Ishikawa (cell line): ENCODE measurements around the gene RAB44.

Source experiments
- CEBPB ChIP-seq: IDR thresholded peaks from 2 replicates; pipeline ENCODE4 v1.6.1; 2012
- CREB1 ChIP-seq: IDR thresholded peaks from 2 replicates; pipeline ENCODE4 v1.6.1; 2012; ENCODE audit warnings: low read depth
- EGR1 ChIP-seq: IDR thresholded peaks from 2 replicates; pipeline ENCODE4 v1.6.1; 2012
- EP300 ChIP-seq: IDR thresholded peaks from 2 replicates; pipeline ENCODE4 v1.6.1; 2012; ENCODE audit warnings: borderline replicate concordance
- FOXM1 ChIP-seq: IDR thresholded peaks from 2 replicates; pipeline ENCODE4 v1.6.1; 2012; ENCODE audit warnings: low read depth, borderline replicate concordance
- NFIC ChIP-seq: IDR thresholded peaks from 2 replicates; pipeline ENCODE4 v1.6.1; 2012
- RAD21 ChIP-seq: IDR thresholded peaks from 2 replicates; pipeline ENCODE4 v1.6.1; 2012; ENCODE audit warnings: low read depth
- TAF1 ChIP-seq: IDR thresholded peaks from 2 replicates; pipeline ENCODE4 v1.6.1; 2012; ENCODE audit warnings: low read depth, mild to moderate bottlenecking
- TCF12 ChIP-seq: IDR thresholded peaks from 2 replicates; pipeline ENCODE4 v1.6.1; 2012; ENCODE audit warnings: low read depth
- YY1 ChIP-seq: IDR thresholded peaks from 2 replicates; pipeline ENCODE4 v1.6.1; 2012; ENCODE audit warnings: low read depth
- ZBTB7A ChIP-seq: IDR thresholded peaks from 2 replicates; pipeline ENCODE4 v1.6.1; 2012; ENCODE audit warnings: low read depth
- TF ChIP-seq, protein P1 (sequence below): IDR thresholded peaks from 2 replicates; pipeline ENCODE4 v1.6.1; 2012; ENCODE audit warnings: low read depth, mild to moderate bottlenecking
- TF ChIP-seq, protein P2 (sequence below): IDR thresholded peaks from 2 replicates; pipeline ENCODE4 v1.6.1; 2012
- TF ChIP-seq, protein P3 (sequence below): IDR thresholded peaks from 2 replicates; pipeline ENCODE4 v1.6.1; 2012

DNA sequence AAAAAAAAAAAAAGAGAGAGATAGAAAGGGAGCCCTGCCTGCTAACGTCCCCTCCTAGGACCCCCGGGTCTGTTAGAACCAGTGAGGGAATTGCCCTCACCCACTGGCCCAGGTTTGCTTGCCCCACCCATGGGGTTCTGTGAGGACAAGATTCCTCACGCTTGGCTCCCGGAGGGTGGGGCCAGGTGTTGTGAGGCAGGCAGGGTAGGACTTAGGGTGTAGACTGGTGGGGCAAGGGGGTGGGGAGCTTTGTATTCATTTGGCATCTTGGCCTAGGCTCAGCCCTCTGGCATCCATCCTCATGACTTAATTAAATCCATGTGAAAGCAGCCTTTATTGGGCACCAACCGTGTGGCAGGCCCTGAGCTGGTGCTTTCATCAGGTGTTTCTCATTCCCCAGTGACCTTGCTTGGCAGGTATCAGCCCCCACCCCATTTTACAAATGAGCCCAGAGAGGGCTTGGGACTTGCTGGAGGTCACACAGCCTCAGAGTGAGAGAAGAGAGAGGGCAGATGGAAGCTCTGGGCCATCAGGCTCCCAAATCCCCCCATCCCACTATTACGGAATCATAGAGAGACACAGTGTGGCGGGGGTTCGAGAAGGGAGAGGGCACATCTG, 19.0 kb downstream of the RAB44 start:
- TF ChIP-seq RAD21: no peak
- TF ChIP-seq, protein P1, sequence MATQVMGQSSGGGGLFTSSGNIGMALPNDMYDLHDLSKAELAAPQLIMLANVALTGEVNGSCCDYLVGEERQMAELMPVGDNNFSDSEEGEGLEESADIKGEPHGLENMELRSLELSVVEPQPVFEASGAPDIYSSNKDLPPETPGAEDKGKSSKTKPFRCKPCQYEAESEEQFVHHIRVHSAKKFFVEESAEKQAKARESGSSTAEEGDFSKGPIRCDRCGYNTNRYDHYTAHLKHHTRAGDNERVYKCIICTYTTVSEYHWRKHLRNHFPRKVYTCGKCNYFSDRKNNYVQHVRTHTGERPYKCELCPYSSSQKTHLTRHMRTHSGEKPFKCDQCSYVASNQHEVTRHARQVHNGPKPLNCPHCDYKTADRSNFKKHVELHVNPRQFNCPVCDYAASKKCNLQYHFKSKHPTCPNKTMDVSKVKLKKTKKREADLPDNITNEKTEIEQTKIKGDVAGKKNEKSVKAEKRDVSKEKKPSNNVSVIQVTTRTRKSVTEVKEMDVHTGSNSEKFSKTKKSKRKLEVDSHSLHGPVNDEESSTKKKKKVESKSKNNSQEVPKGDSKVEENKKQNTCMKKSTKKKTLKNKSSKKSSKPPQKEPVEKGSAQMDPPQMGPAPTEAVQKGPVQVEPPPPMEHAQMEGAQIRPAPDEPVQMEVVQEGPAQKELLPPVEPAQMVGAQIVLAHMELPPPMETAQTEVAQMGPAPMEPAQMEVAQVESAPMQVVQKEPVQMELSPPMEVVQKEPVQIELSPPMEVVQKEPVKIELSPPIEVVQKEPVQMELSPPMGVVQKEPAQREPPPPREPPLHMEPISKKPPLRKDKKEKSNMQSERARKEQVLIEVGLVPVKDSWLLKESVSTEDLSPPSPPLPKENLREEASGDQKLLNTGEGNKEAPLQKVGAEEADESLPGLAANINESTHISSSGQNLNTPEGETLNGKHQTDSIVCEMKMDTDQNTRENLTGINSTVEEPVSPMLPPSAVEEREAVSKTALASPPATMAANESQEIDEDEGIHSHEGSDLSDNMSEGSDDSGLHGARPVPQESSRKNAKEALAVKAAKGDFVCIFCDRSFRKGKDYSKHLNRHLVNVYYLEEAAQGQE: no peak
- no peak for TF ChIP-seq EGR1
- TF ChIP-seq CEBPB: no peak
- no peak for TF ChIP-seq ZBTB7A
- TF ChIP-seq, protein P2, sequence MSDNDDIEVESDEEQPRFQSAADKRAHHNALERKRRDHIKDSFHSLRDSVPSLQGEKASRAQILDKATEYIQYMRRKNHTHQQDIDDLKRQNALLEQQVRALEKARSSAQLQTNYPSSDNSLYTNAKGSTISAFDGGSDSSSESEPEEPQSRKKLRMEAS: no peak
- TF ChIP-seq, protein P3, sequence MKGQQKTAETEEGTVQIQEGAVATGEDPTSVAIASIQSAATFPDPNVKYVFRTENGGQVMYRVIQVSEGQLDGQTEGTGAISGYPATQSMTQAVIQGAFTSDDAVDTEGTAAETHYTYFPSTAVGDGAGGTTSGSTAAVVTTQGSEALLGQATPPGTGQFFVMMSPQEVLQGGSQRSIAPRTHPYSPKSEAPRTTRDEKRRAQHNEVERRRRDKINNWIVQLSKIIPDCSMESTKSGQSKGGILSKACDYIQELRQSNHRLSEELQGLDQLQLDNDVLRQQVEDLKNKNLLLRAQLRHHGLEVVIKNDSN: no peak
- TF ChIP-seq YY1: no peak
- TF ChIP-seq NFIC: no peak
- no peak for TF ChIP-seq TCF12
- TF ChIP-seq EP300: no peak
- no peak for TF ChIP-seq CREB1
- no peak for TF ChIP-seq FOXM1
- no peak for TF ChIP-seq TAF1
